ENCODE results near the gene RNU5D-1.

Gene RNU5D-1

GRCh38 chr1:44733365-44733764 lies 2.4 kb upstream of the RNU5D-1 start:
- DNase-seq (ENCODE audit: low read depth, low spot score) = no peak

GRCh38 chr1:44724955-44725698 lies 5.8 kb downstream of the RNU5D-1 start:
- DNase-seq (ENCODE audit: low read depth, low spot score) = no peak

- DNase-seq (ENCODE audit: low read depth, low spot score) = no peak
Measured at GRCh38 chr1:44724296-44724954, 6.5 kb downstream of the RNU5D-1 start.

GRCh38 chr1:44723496-44724295 lies 7.3 kb downstream of the RNU5D-1 start:
- DNase-seq (ENCODE audit: low read depth, low spot score) = no peak

GRCh38 chr1:44723064-44723463 lies 7.9 kb downstream of the RNU5D-1 start:
- DNase-seq (ENCODE audit: low read depth, low spot score) = no peak

DNA sequence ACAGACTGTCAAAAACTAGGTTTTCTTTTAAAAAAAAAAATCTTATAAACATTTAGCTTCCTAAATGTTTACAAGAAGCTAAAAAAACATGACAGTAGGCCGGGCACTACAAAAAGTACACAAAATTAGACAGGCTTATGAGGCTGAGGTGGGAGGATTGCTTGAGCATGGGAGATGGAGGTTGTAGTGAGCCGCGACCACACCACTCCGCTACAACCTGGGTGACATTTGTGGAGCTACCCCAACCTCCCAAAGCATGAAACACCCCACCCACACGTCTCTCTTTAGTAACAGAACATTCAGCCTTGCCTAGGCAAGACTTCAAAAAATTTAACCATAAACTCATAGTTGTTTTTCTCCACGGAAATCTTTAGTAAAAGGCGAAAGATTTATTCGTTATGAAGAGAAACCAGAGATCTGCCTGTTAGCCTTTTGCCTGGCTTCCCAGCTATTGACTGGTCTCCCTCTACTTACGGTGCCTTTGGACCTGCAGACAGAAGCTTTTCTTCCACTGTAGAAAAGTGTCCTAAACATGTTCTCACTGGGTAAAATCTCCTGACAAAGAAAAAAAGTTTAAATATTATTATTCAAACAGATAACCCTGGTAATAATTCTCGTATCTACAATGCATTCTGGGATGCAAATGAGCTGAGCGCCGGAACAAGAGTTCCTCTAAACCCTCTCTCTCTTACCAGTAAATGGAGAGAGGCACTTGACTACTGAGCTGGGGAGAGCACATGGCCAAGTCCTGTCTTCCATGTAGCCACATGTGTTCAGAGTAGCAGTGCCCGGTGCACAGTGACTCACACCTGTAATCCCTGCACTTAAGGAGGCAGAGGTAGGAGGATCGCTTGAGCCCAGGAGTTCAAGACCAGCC lies 9.2 kb downstream of the RNU5D-1 start:
- peak; percentile 97 for DNase-seq (ENCODE audit: low read depth, low spot score)

DNA sequence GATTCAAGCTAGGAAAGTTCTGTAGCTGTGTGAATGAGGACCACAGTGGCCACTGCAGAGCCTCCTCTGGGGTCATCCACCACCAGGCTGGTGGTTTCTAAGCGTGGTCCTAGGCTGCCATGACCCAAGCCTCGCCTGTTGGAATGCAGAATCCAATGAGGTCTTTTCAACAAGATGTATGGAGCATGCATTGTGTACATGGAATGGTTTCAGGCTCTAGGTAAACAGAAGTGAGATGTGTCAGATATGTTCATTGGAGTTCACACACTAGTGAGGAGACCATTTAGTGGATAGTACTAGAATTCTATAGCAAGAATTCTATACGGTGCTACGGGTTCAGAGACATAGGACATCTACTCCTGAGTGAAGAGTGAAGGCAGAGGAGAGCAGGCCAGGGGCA lies 10.7 kb downstream of the RNU5D-1 start:
- DNase-seq (ENCODE audit: low read depth, low spot score) = no peak

GRCh38 chr1:44719318-44719717 lies 11.7 kb downstream of the RNU5D-1 start:
- DNase-seq (ENCODE audit: low read depth, low spot score) = no peak

GRCh38 chr1:44718091-44718490 lies 12.9 kb downstream of the RNU5D-1 start:
- DNase-seq (ENCODE audit: low read depth, low spot score) = no peak

DNA sequence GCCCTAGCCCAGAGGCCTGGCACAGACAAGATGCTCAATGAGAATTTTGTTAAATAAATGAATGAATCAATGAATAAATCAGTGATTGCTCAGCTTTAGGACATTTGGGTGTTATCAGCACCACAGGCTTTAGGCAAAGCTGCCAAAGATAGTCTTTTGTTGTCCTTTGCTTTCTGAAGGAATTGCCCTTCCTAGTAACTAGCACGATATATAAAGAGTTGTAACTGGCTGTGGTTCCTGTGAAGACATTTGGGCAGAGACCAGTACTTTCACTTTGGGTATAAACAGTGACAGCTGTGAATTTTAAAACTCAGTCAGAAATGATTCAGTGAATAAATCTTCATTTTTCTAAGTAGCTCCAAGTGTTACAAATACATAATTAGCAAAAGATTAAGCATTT lies 13.3 kb downstream of the RNU5D-1 start:
- DNase-seq (ENCODE audit: low read depth, low spot score) = no peak

DNA sequence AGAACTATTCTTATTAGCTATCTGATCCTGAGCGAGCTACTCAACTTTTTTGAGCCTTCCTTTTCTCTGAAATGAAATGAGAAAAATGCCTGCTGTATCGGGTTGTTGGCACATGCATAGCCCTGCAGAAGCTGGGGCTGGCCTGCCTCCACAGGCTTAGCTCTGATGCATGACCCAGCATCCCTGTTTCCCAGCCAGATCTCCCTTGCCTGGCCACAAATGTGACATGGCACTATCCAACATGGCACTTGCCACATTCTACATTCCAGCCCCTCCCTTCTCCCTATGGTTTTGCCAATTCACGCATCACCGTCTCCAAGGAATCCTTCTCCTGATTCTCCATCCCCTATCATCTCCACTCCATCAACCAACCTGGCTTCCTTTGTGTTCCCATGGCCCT lies 13.8 kb downstream of the RNU5D-1 start:
- DNase-seq (ENCODE audit: low read depth, low spot score) = no peak

- peak; percentile 87 for DNase-seq (ENCODE audit: low read depth, low spot score)
Measured at GRCh38 chr1:44714944-44715571, 15.9 kb downstream of the RNU5D-1 start.

DNA sequence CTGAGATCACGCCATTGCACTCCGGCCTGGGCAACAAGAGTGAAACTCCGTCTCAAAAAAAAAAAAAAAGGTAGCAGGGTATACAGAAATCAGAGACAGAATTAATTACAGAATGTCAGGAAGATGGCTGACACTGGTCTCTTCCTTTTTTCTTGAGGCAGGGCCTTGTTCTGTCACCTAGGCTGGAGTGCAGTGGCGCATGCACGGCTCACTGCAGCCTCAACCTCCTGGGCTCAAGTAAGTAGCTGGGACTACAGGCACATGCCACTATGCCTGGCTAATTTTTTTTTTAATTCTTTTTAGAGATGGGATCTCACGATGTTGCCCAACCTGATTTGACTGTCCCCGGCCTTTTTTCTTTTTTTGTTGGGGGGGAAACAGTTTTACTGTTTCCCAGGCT lies 16.4 kb downstream of the RNU5D-1 start:
- no peak for DNase-seq (ENCODE audit: low read depth, low spot score)

DNA sequence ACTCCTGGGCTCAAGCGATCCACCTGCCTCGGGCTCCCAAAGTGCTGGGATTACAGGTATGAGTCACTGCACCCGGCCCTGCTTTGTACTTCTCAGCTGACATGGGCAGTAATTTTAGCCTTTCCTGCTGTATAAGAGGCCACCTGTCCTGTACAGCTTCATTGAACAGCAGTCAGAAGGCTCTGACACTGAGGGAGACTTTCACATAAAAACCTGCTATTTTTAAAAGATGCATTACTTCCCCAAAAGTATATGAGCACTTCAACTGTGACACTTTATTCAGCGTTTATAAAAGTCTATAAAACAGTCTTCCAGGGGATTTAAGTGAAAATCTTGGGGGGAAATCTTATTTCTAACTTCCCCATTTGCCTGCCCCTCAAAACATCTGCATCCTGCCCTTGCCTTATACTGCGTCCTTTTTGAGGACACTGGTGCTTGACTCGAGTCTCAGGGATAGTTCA lies 17.6 kb downstream of the RNU5D-1 start:
- no peak for DNase-seq (ENCODE audit: low read depth, low spot score)

DNA sequence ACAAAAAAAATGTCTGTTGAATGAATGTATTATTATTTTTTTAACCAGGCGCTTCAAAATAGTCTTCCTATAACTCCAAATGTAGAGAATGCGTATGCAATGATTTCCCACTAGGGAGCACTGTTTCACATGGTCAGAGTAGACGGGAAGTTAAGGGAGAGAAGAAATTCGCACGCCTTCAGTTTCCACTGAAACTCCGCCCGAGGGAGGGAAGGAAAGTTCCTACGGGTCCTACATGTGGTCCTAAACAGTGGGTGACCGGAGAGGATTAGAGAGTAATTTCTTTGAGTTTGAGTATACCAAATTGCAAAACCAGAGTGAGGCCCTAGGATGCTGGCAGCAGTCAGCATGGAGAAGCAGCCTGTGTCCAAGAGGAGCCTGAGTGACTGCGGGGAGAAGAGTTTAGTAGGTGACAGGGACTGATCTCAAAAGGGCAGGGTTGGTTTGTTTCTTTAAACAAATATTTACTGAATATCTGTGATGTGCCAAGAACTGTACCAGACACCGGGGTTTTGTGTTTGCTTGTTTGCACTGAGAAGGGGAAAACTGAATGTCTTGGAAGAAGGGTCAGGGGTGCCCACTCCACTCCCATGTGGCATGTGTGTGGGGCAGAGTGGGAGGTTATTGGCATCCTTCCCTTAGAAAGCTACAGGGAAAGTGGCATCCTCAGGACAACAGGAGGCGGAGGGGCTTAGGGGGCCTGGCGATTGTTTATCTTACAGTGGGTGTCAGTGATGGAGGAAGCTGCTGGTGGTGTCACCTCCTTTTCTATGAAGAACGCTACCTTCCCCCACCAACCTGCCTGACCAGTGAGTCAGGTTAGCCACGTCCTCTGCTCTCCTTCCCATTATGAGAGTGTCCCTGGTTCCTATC lies 22.8 kb downstream of the RNU5D-1 start:
- DNase-seq (ENCODE audit: low read depth, low spot score) = peak; percentile 46

- no peak for DNase-seq (ENCODE audit: low read depth, low spot score)
Measured at GRCh38 chr1:44707112-44707881, 23.7 kb downstream of the RNU5D-1 start.

- DNase-seq (ENCODE audit: low read depth, low spot score) = no peak
Measured at GRCh38 chr1:44705938-44706337, 25.0 kb downstream of the RNU5D-1 start.

GRCh38 chr1:44705470-44705869 lies 25.5 kb downstream of the RNU5D-1 start:
- no peak for DNase-seq (ENCODE audit: low read depth, low spot score)

DNA sequence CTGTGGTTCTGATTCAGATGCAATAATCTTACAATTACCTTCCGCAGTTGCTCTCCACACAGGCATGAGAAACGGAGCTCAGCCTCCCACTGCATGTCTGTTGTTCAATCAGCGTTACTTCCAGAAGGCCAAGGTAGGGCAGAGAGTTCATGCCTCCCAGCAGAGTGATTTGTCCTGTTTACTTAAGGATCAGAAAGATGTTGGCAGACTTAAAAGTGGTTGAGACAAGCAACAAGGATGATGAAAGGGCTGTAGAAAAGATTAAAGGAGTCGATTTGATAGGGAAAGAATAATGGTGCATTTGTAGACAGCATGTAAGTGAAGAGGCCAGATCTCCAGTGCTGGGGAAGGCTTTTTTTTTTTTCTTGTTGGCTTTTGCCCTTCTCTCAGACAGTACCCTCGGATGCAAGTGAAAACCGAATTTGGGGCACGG lies 29.8 kb downstream of the RNU5D-1 start:
- DNase-seq (ENCODE audit: low read depth, low spot score) = no peak
